ENCODE data around the gene STT3A. TPM values are rescaled to one million over a fixed set of nuclear protein-coding genes. Genes with fewer than 3 reads are reported as not detected.

Gene STT3A
- total RNA-seq, 1 donor from 2014 or later, result 232 TPM

- FAIRE-seq (no peak), DNase-seq (ENCODE audit: low read depth) (no peak)
- H3K9me3 ChIP-seq (ENCODE audit: insufficient read depth, low read depth, low read length), result no peaks in the 10 kb centered on the region
- peaks cover 16% of the 10 kb centered on the region for H3K79me2 ChIP-seq (ENCODE audit: insufficient read depth, low read length)
- Mint-ChIP-seq H3K9me3 (ENCODE audit: unreplicated experiment) (no peaks in the 10 kb centered on the region), H3K27ac (ENCODE audit: unreplicated experiment) (no peak overlapping the region), H3K4me1 (ENCODE audit: low read depth, unreplicated experiment) (peaks cover 15% of the 10 kb centered on the region), H3K36me3 (ENCODE audit: low read depth, unreplicated experiment) (peaks cover 2% of the 10 kb centered on the region), H3K27me3 (ENCODE audit: low read depth, unreplicated experiment) (no peaks in the 10 kb centered on the region), H3K4me3 (ENCODE audit: unreplicated experiment) (no peak overlapping the region)
- H3K4me2 ChIP-seq (ENCODE audit: low read length), result no peak overlapping the region
- H3K4me3 ChIP-seq (ENCODE audit: insufficient read depth, low read depth, low read length), result no peak overlapping the region
- peaks cover 14% of the 10 kb centered on the region for H3K4me1 ChIP-seq (ENCODE audit: insufficient read depth, low read length)
- H3K27me3 ChIP-seq (ENCODE audit: insufficient read depth, low read length), result no peaks in the 10 kb centered on the region
- no peak overlapping the region for H3K9ac ChIP-seq (ENCODE audit: low read length)
- no peaks in the 10 kb centered on the region for H4K20me1 ChIP-seq (ENCODE audit: insufficient read depth, low read length)
- H2AFZ ChIP-seq (ENCODE audit: low read depth, low read length), result no peak overlapping the region
- TF ChIP-seq, protein P1, sequence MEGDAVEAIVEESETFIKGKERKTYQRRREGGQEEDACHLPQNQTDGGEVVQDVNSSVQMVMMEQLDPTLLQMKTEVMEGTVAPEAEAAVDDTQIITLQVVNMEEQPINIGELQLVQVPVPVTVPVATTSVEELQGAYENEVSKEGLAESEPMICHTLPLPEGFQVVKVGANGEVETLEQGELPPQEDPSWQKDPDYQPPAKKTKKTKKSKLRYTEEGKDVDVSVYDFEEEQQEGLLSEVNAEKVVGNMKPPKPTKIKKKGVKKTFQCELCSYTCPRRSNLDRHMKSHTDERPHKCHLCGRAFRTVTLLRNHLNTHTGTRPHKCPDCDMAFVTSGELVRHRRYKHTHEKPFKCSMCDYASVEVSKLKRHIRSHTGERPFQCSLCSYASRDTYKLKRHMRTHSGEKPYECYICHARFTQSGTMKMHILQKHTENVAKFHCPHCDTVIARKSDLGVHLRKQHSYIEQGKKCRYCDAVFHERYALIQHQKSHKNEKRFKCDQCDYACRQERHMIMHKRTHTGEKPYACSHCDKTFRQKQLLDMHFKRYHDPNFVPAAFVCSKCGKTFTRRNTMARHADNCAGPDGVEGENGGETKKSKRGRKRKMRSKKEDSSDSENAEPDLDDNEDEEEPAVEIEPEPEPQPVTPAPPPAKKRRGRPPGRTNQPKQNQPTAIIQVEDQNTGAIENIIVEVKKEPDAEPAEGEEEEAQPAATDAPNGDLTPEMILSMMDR (IDR thresholded peaks at IDR 0.05; ENCODE audit: insufficient read depth, low read depth, low read length), result no peak
- TF ChIP-seq EZH2 (IDR thresholded peaks at IDR 0.05; ENCODE audit: insufficient read depth, low read length), result no peak
- H3K36me3 ChIP-seq (ENCODE audit: insufficient read depth, low read length), result peaks cover 37% of the 10 kb centered on the region
- no peak overlapping the region for H3K27ac ChIP-seq (ENCODE audit: low read depth, low read length)
Observed at GRCh38 chr11:125623064-125623463, 30.4 kb downstream of the STT3A start.

DNA sequence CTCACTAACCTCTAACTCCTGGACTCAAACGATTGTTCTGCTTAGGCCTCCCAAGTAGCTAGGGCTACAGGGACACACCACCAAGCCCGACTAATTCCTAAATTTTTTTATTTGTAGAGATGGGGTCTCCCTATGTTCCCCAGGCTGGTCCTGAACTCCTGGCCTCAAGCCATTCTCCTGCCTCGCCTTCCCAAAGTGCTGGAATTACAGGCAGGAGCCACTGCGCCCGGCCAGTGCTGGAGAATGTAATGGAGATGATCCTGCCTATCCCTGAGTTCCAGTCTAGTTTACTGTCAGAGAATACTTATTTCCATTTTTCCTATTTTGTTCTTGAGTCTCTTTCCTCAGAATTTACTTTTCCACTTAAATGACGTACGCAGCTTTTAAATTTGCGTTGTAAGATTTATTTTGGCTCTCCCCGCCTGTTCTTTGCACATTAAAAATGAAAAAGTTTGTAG lies 32.1 kb downstream of the STT3A start, which contains the start of gene CHEK1:
TSS of gene CHEK1 (plus strand) at position 408 of the 458 bp plus-strand sequence. CDS start 1,606 bp downstream, outside the sequence.
- TF ChIP-seq, protein P1 (IDR thresholded peaks at IDR 0.05; ENCODE audit: insufficient read depth, low read depth, low read length), result no peak
- no peak for TF ChIP-seq EZH2 (IDR thresholded peaks at IDR 0.05; ENCODE audit: insufficient read depth, low read length)
- peak within 1 kb of the TSS; percentile 93 for H3K27ac ChIP-seq (ENCODE audit: low read depth, low read length)
- H3K4me3 Mint-ChIP-seq (ENCODE audit: unreplicated experiment), result peak within 1 kb of the TSS; percentile 89
- H3K9me3 ChIP-seq (ENCODE audit: insufficient read depth, low read depth, low read length), result no peaks in the 10 kb centered on the region
- H3K4me1 Mint-ChIP-seq (ENCODE audit: low read depth, unreplicated experiment), result peaks cover 16% of the 10 kb centered on the region
- peaks cover 33% of the 10 kb centered on the region for H3K79me2 ChIP-seq (ENCODE audit: insufficient read depth, low read length)
- H3K4me2 ChIP-seq (ENCODE audit: low read length), result peak within 1 kb of the TSS; percentile 95
- no peaks in the 10 kb centered on the region for H3K9me3 Mint-ChIP-seq (ENCODE audit: unreplicated experiment)
- FAIRE-seq, result no peak
- H3K4me1 ChIP-seq (ENCODE audit: insufficient read depth, low read length), result peaks cover 14% of the 10 kb centered on the region
- peak within 1 kb of the TSS; percentile 89 for H3K27ac Mint-ChIP-seq (ENCODE audit: unreplicated experiment)
- peak within 1 kb of the TSS; percentile 89 for H2AFZ ChIP-seq (ENCODE audit: low read depth, low read length)
- H3K27me3 ChIP-seq (ENCODE audit: insufficient read depth, low read length), result no peaks in the 10 kb centered on the region
- H4K20me1 ChIP-seq (ENCODE audit: insufficient read depth, low read length), result no peaks in the 10 kb centered on the region
- DNase-seq (ENCODE audit: low read depth), result no peak
- H3K4me3 ChIP-seq (ENCODE audit: insufficient read depth, low read depth, low read length), result peak within 1 kb of the TSS; percentile 88
- peak within 1 kb of the TSS; percentile 85 for H3K9ac ChIP-seq (ENCODE audit: low read length)
- H3K36me3 ChIP-seq (ENCODE audit: insufficient read depth, low read length), result peaks cover 26% of the 10 kb centered on the region
- no peaks in the 10 kb centered on the region for H3K27me3 Mint-ChIP-seq (ENCODE audit: low read depth, unreplicated experiment)
- peaks cover 2% of the 10 kb centered on the region for H3K36me3 Mint-ChIP-seq (ENCODE audit: low read depth, unreplicated experiment)

- Histone ChIP-seq H3K27me3 (ENCODE audit: insufficient read depth, low read length) (no peaks in the 10 kb centered on the region), H3K4me1 (ENCODE audit: insufficient read depth, low read length) (peaks cover 14% of the 10 kb centered on the region), H2AFZ (ENCODE audit: low read depth, low read length) (peak overlapping the region; percentile 89), H3K9me3 (ENCODE audit: insufficient read depth, low read depth, low read length) (no peaks in the 10 kb centered on the region), H3K36me3 (ENCODE audit: insufficient read depth, low read length) (peaks cover 26% of the 10 kb centered on the region), H3K27ac (ENCODE audit: low read depth, low read length) (peak overlapping the region; percentile 93), H3K79me2 (ENCODE audit: insufficient read depth, low read length) (peaks cover 33% of the 10 kb centered on the region), H3K4me3 (ENCODE audit: insufficient read depth, low read depth, low read length) (peak overlapping the region; percentile 88), H3K9ac (ENCODE audit: low read length) (peak overlapping the region; percentile 85), H3K4me2 (ENCODE audit: low read length) (peak overlapping the region; percentile 95), H4K20me1 (ENCODE audit: insufficient read depth, low read length) (no peaks in the 10 kb centered on the region)
- no peak for DNase-seq (ENCODE audit: low read depth)
- peak overlapping the region; percentile 86 for H3K27ac Mint-ChIP-seq (ENCODE audit: unreplicated experiment)
- H3K27me3 Mint-ChIP-seq (ENCODE audit: low read depth, unreplicated experiment), result no peaks in the 10 kb centered on the region
- H3K4me1 Mint-ChIP-seq (ENCODE audit: low read depth, unreplicated experiment), result peaks cover 16% of the 10 kb centered on the region
- no peak for TF ChIP-seq EZH2 (IDR thresholded peaks at IDR 0.05; ENCODE audit: insufficient read depth, low read length)
- TF ChIP-seq, protein P1 (IDR thresholded peaks at IDR 0.05; ENCODE audit: insufficient read depth, low read depth, low read length), result no peak
- peaks cover under 1% of the 10 kb centered on the region for H3K36me3 Mint-ChIP-seq (ENCODE audit: low read depth, unreplicated experiment)
- H3K9me3 Mint-ChIP-seq (ENCODE audit: unreplicated experiment), result no peaks in the 10 kb centered on the region
- H3K4me3 Mint-ChIP-seq (ENCODE audit: unreplicated experiment), result peak overlapping the region; percentile 89
- FAIRE-seq, result no peak
Observed at GRCh38 chr11:125625225-125625629, 32.6 kb downstream of the STT3A start.

All from astrocyte (in vitro differentiated cells and primary cell).